HFFc6 (cell line): ENCODE measurements around the gene GFER. TPM values are rescaled to one million over a fixed set of nuclear protein-coding genes. Genes with fewer than 3 reads are reported as not detected.
"Not testable (repeated sequence)": the region's sequence is repeated elsewhere in the genome, so short reads cannot be mapped to it uniquely, and the experiment has no call there.

ENCODE experiments used
- DNase-seq: peaks from one replicate; pipeline ENCODE4 v3.0.0-alpha.2; 2018
- H3K27ac Mint-ChIP-seq: 2 replicates; pipeline ENCODE4 v1.8.0; 2020; ENCODE audit warnings: mild to moderate bottlenecking, mixed read lengths
- H3K27me3 Mint-ChIP-seq: 2 replicates; pipeline ENCODE4 v1.8.0; 2021; ENCODE audit warnings: mild to moderate bottlenecking, moderate library complexity, mixed read lengths; ENCODE audit not compliant: insufficient read depth
- H3K36me3 Mint-ChIP-seq: 2 replicates; pipeline ENCODE4 v1.8.0; 2021; ENCODE audit warnings: low read depth, mixed read lengths
- H3K4me1 Mint-ChIP-seq: 2 replicates; pipeline ENCODE4 v1.8.0; 2020; ENCODE audit warnings: low read depth, mixed read lengths
- H3K4me3 Mint-ChIP-seq: 2 replicates; pipeline ENCODE4 v1.8.0; 2020; ENCODE audit warnings: mild to moderate bottlenecking, moderate library complexity, mixed read lengths
- H3K9me3 Mint-ChIP-seq: 2 replicates; pipeline ENCODE4 v1.8.0; 2020; ENCODE audit warnings: mild to moderate bottlenecking, mixed read lengths
- CTCF ChIP-seq: fragments of 200-600 bp; sonication (generic); IDR thresholded peaks from 2 replicates; pipeline ENCODE4 v1.5.0; 2021; ENCODE audit warnings: antibody characterized with exemption, mild to moderate bottlenecking
- long read RNA-seq: library from polyadenylated mRNA; unstranded; transcript quantifications from one replicate; pipeline ENCODE4 v2.0.0, GENCODE V29; 2019
- total RNA-seq, 6 experiments: library from RNA; stranded (reverse); fragmentation: NEBNext Ultra II Directional; extraction: Animal tissue kit (Norgen Biotek cat#: 25700); gene quantifications; 2 replicates in 1 of 6; 3 replicates in 5 of 6; pipeline ENCODE4 v1.2.3, GENCODE V29; 2021

Gene GFER
- total RNA-seq: 10 to 100 TPM; 28.8 to 45.5 (median 40.2) TPM
- long read RNA-seq, transcript GFER-201 (3 exons, 2,345 nt): major isoform, 18 of 20 reads
- long read RNA-seq, partial matches to known transcripts: 0 of 20 reads
- long read RNA-seq, other reads (novel, unspliced or antisense): 0 of 20 reads

DNA sequence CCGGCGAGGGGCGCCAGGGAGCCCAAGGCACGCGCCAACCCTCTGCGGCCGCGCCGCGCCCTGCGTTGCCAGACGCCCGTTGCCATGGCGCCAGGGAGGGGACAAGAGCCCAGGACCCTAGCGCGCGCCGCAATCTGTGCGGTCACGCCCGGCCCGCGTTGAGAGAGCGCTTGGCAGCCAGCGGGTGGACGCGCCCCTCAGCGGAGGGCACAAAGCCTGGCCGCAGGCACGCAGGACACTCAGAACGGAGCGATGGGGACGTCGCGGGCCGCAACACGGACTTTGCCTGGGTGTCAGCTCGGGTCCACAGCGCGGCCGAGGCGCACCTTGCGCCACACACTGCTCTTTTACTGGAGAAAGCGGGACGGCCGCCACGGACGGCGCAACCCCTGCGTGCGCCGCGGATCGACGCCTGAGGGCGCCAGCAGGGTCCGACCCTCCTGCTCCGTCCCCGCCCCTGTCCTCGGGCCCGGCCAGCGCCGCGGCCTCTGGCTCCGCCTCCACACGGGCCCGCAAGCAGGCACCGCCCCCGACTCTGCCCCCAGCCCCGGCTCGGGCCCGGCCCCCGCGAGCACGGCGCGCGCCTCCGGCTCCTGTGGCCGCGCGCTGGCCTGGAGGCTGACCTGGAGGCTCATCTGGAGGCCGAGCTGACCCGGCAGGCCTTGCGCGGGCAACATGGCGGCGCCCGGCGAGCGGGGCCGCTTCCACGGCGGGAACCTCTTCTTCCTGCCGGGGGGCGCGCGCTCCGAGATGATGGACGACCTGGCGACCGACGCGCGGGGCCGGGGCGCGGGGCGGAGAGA is at the start of gene GFER:
Gene GFER, plus strand, starts transcription at position 650 of the 803 bp plus-strand sequence. Its CDS starts 26 bp downstream, at position 676.
- DNase-seq: peak; percentile 86
- H3K4me3 Mint-ChIP-seq: peak within 1 kb of the TSS; percentile 92
- peak within 1 kb of the TSS; percentile 78 for H3K27ac Mint-ChIP-seq
- H3K36me3 Mint-ChIP-seq: 0 out of 2 replicates have a peak, but pooled peaks cover 5% of the 10 kb centered on the region
- H3K9me3 Mint-ChIP-seq: no peaks in the 10 kb centered on the region
- peaks cover 12% of the 10 kb centered on the region for H3K27me3 Mint-ChIP-seq
- peak; percentile 58 for TF ChIP-seq CTCF
- H3K4me1 Mint-ChIP-seq: peaks cover 16% of the 10 kb centered on the region

- Mint-ChIP-seq H3K4me3 (no peak overlapping the region), H3K9me3 (no peaks in the 10 kb centered on the region), H3K27me3 (no peaks in the 10 kb centered on the region), H3K36me3 (no peaks in the 10 kb centered on the region; the same call in 1 of the 2 replicates), H3K27ac (no peak overlapping the region), H3K4me1 (peaks cover 8% of the 10 kb centered on the region)
- no peak for DNase-seq
- TF ChIP-seq CTCF: no peak
Measured at GRCh38 chr16:1936945-1937479, 47.0 kb upstream of the GFER start.

GRCh38 chr16:1938316-1938715 is 45.7 kb upstream of the GFER start:
- DNase-seq: no peak
- H3K4me1 Mint-ChIP-seq: peaks cover 9% of the 10 kb centered on the region
- H3K9me3 Mint-ChIP-seq: no peaks in the 10 kb centered on the region
- no peak overlapping the region for H3K27ac Mint-ChIP-seq
- H3K36me3 Mint-ChIP-seq: no peaks in the 10 kb centered on the region; the same call in 1 of the 2 replicates
- no peak overlapping the region for H3K4me3 Mint-ChIP-seq
- peaks cover 2% of the 10 kb centered on the region; the same call in 1 of the 2 replicates for H3K27me3 Mint-ChIP-seq
- TF ChIP-seq CTCF: no peak

DNA sequence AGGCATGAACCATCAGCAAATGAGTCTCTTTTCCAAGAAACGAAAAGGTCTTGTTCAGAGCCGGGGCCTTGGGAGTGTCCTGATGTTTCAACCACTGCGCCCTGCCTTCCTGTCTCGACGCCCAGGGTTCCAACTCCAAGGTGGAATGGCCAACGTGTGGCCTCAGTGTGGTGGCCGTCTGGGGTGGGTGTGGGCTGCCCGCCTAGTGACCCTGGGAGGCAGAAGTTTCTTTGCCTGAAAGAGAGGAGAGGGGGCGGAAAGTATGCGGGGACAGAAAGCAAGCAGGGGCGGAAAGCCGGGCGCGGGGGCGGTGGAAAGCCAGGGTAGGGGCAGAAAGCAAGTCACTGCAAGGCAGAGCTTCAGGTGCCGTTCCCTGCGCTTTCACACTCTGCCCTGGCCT is 45.1 kb upstream of the GFER start:
- no peak overlapping the region for H3K27ac Mint-ChIP-seq
- no peaks in the 10 kb centered on the region; the same call in 1 of the 2 replicates for H3K36me3 Mint-ChIP-seq
- no peak for TF ChIP-seq CTCF
- no peak overlapping the region for H3K4me3 Mint-ChIP-seq
- peaks cover 2% of the 10 kb centered on the region; the same call in 1 of the 2 replicates for H3K27me3 Mint-ChIP-seq
- H3K9me3 Mint-ChIP-seq: no peaks in the 10 kb centered on the region
- peaks cover 9% of the 10 kb centered on the region for H3K4me1 Mint-ChIP-seq
- DNase-seq: no peak

DNA sequence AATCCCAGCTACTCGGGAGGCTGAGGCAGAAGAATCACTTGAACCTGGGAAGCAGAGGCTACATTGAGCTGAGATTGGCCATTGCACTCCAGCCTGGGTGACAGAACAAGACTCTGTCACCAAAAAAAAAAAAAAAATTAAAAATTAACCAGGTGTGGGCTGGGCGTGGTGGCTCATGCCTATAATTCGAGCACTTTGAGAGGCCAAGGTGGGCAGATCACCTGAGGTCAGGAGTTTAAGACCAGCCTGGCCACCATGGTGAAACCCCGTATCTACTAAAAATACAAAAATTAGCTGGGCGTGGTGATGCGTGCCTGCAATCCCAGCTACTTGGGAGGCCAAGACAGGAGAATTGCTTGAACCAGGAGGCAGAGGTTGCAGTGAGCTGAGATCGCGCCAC is 44.2 kb upstream of the GFER start:
- not testable (repeated sequence) for H3K36me3 Mint-ChIP-seq, DNase-seq, H3K27me3 Mint-ChIP-seq, H3K4me1 Mint-ChIP-seq, H3K4me3 Mint-ChIP-seq, H3K9me3 Mint-ChIP-seq, H3K27ac Mint-ChIP-seq
